GM12878 (cell line): Measurements from ENCODE around the gene PLEKHJ1.

Experiments used
- ATF3 ChIP-seq: IDR thresholded peaks from 2 replicates; pipeline ENCODE4 v1.6.1; 2011; ENCODE audit warnings: low read depth, mild to moderate bottlenecking, low read length, moderate library complexity, borderline replicate concordance; ENCODE audit errors: extremely low read depth
- BRCA1 ChIP-seq: IDR thresholded peaks from 2 replicates; pipeline ENCODE4 v1.6.1; 2011; ENCODE audit warnings: low read depth, low read length, improper control_type of control experiment
- CTCF ChIP-seq, 3 experiments: IDR thresholded peaks in 2 of 3; conservative IDR thresholded peaks in 1 of 3; 2 replicates each; pipeline ENCODE4 v1.5.1; 2011; ENCODE audit warnings: low read depth in 3 of 3, low read length in 3 of 3, mild to moderate bottlenecking in 3 of 3, control low read depth in 2 of 3, moderate library complexity in 2 of 3, inconsistent platforms in 1 of 3, mixed read lengths in 1 of 3; ENCODE audit not compliant: control insufficient read depth in 2 of 3, insufficient read depth in 1 of 3; ENCODE audit errors: extremely low read depth in 1 of 3
- EED ChIP-seq: sonication (generic); IDR thresholded peaks from 2 replicates; pipeline ENCODE4 v1.6.1; 2016; ENCODE audit warnings: antibody characterized with exemption, low read depth
- GABPA ChIP-seq: IDR thresholded peaks from 2 replicates; pipeline ENCODE4 v1.6.1; 2014; ENCODE audit warnings: antibody characterized with exemption, low read depth, mild to moderate bottlenecking, inconsistent platforms
- JUND ChIP-seq: IDR thresholded peaks from 2 replicates; pipeline ENCODE4 v1.6.1; 2012; ENCODE audit warnings: low read depth, mild to moderate bottlenecking, low read length, improper control_type of control experiment, moderate library complexity
- MEF2A ChIP-seq: IDR thresholded peaks from 2 replicates; pipeline ENCODE4 v1.6.1; 2011; ENCODE audit warnings: low read depth, mild to moderate bottlenecking, low read length, moderate library complexity; ENCODE audit not compliant: insufficient read depth
- PBX3 ChIP-seq: IDR thresholded peaks from 2 replicates; pipeline ENCODE4 v1.6.1; 2011; ENCODE audit warnings: mild to moderate bottlenecking, low read depth, low read length, moderate library complexity; ENCODE audit not compliant: insufficient replicate concordance
- POLR2A ChIP-seq: IDR thresholded peaks from 2 replicates; pipeline ENCODE4 v1.6.1; 2011; ENCODE audit warnings: low read depth, mild to moderate bottlenecking, low read length
- REST ChIP-seq: IDR thresholded peaks from 2 replicates; pipeline ENCODE4 v1.6.1; 2012; ENCODE audit warnings: mild to moderate bottlenecking, low read depth, low read length
- RFX5 ChIP-seq: IDR thresholded peaks from 2 replicates; pipeline ENCODE4 v1.6.1; 2011; ENCODE audit warnings: low read depth, low read length, improper control_type of control experiment
- YY1 ChIP-seq: IDR thresholded peaks from 2 replicates; pipeline ENCODE4 v1.6.1; 2011; ENCODE audit warnings: low read depth, mild to moderate bottlenecking, low read length
- ZNF274 ChIP-seq: IDR thresholded peaks from one replicate; pipeline ENCODE4 v1.8.0; 2011; ENCODE audit not compliant: insufficient read length, insufficient read depth

GRCh38 chr19:2242092-2242537, 6.0 kb upstream of the PLEKHJ1 start:
- TF ChIP-seq MEF2A (no peak), RFX5 (no peak), REST (no peak), GABPA (no peak), CTCF (IDR thresholded peaks at IDR 0.05 in 2 of 3, conservative IDR thresholded peaks at IDR 0.05 in 1 of 3; ENCODE audit: control insufficient read depth in 2 of 3, extremely low read depth in 1 of 3, insufficient read depth in 1 of 3, low read depth in 3 of 3, low read length in 3 of 3) (no peak), ZNF274 (no peak), JUND (no peak), PBX3 (no peak), ATF3 (no peak), POLR2A (peak; percentile 53), BRCA1 (no peak), YY1 (no peak), EED (no peak)
